BE2C (cell line): ENCODE measurements around the gene PKMYT1.
A peak's percentile ranks its signal among the peaks of the same experiment; 100 is the strongest.

Source experiments
- DNase-seq: peaks from one replicate; pipeline ENCODE4 v3.0.0-alpha.2; 2020
- H3K27me3 ChIP-seq: fragments of 250-450 bp; sonication (Bioruptor Pico); 2 replicates; pipeline ENCODE4 v1.5.1; 2020; ENCODE audit warnings: mild to moderate bottlenecking
- H3K36me3 ChIP-seq: fragments of 250-450 bp; sonication (Bioruptor Pico); 2 replicates; pipeline ENCODE4 v1.5.1; 2020; ENCODE audit warnings: mild to moderate bottlenecking
- H3K4me1 ChIP-seq: fragments of 250-450 bp; sonication (Bioruptor Pico); 2 replicates; pipeline ENCODE4 v1.5.1; 2020
- H3K4me3 ChIP-seq: 2 replicates; pipeline ENCODE4 v1.5.1; 2011; ENCODE audit warnings: low read depth, low read length
- H3K9me3 ChIP-seq: fragments of 250-450 bp; sonication (Bioruptor Pico); 2 replicates; pipeline ENCODE4 v1.5.1; 2020
- TF ChIP-seq, protein P1 (sequence below): IDR thresholded peaks from 2 replicates; pipeline ENCODE4 v1.5.1; 2012; ENCODE audit warnings: mild to moderate bottlenecking, low read depth, low read length

PKMYT1 gene

GRCh38 chr16:3004319-3004718, 24.1 kb upstream of the PKMYT1 start:
- no peak overlapping the region for H3K4me3 ChIP-seq
- TF ChIP-seq, protein P1, sequence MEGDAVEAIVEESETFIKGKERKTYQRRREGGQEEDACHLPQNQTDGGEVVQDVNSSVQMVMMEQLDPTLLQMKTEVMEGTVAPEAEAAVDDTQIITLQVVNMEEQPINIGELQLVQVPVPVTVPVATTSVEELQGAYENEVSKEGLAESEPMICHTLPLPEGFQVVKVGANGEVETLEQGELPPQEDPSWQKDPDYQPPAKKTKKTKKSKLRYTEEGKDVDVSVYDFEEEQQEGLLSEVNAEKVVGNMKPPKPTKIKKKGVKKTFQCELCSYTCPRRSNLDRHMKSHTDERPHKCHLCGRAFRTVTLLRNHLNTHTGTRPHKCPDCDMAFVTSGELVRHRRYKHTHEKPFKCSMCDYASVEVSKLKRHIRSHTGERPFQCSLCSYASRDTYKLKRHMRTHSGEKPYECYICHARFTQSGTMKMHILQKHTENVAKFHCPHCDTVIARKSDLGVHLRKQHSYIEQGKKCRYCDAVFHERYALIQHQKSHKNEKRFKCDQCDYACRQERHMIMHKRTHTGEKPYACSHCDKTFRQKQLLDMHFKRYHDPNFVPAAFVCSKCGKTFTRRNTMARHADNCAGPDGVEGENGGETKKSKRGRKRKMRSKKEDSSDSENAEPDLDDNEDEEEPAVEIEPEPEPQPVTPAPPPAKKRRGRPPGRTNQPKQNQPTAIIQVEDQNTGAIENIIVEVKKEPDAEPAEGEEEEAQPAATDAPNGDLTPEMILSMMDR: no peak
- no peaks in the 10 kb centered on the region for H3K36me3 ChIP-seq
- no peaks in the 10 kb centered on the region for H3K9me3 ChIP-seq
- DNase-seq: no peak
- H3K27me3 ChIP-seq: peaks cover 3% of the 10 kb centered on the region; the same call in 1 of the 2 replicates
- H3K4me1 ChIP-seq: no peaks in the 10 kb centered on the region

GRCh38 chr16:3003582-3004270, 23.5 kb upstream of the PKMYT1 start:
- DNase-seq: peak; percentile 99
- TF ChIP-seq, protein P1: peak; percentile 58
- H3K27me3 ChIP-seq: peaks cover 3% of the 10 kb centered on the region; the same call in 1 of the 2 replicates
- H3K4me1 ChIP-seq: no peaks in the 10 kb centered on the region
- no peaks in the 10 kb centered on the region for H3K9me3 ChIP-seq
- H3K4me3 ChIP-seq: no peak overlapping the region
- no peaks in the 10 kb centered on the region for H3K36me3 ChIP-seq

GRCh38 chr16:3001316-3001715, 21.1 kb upstream of the PKMYT1 start:
- TF ChIP-seq, protein P1: no peak
- Histone ChIP-seq H3K4me3 (no peak overlapping the region), H3K27me3 (peaks cover 3% of the 10 kb centered on the region; the same call in 1 of the 2 replicates), H3K4me1 (no peaks in the 10 kb centered on the region), H3K36me3 (no peaks in the 10 kb centered on the region), H3K9me3 (no peaks in the 10 kb centered on the region)
- no peak for DNase-seq

DNA sequence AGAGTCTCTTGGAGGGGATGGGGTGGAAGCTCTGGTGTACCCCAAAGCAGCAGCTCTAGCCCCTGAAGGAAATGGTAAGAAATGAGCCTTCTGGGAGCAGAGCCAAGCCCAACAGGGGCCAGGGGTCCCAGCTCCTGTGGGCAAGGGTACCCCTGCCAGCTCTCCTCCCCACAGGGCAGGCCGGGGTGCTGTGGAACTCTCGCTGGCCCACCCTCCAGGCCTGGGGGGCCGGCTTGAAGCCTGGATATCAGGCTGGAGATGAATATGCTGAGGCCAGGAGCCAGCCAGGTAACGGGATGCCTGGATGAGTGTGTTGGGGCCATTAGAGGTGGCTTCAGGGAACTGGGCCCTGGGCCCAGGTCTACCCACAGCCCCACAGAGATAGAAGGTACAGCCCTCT, 20.3 kb upstream of the PKMYT1 start:
- no peak for DNase-seq
- Histone ChIP-seq H3K4me1 (no peaks in the 10 kb centered on the region), H3K9me3 (no peaks in the 10 kb centered on the region), H3K4me3 (no peak overlapping the region), H3K36me3 (no peaks in the 10 kb centered on the region), H3K27me3 (peaks cover 3% of the 10 kb centered on the region; the same call in 1 of the 2 replicates)
- TF ChIP-seq, protein P1: no peak

- Histone ChIP-seq H3K4me1 (no peaks in the 10 kb centered on the region), H3K4me3 (no peak overlapping the region), H3K27me3 (peaks cover 2% of the 10 kb centered on the region; the same call in 1 of the 2 replicates), H3K36me3 (no peaks in the 10 kb centered on the region), H3K9me3 (no peaks in the 10 kb centered on the region)
- TF ChIP-seq, protein P1: no peak
- DNase-seq: no peak
Observed at GRCh38 chr16:2999929-3000328, 19.7 kb upstream of the PKMYT1 start.

DNA sequence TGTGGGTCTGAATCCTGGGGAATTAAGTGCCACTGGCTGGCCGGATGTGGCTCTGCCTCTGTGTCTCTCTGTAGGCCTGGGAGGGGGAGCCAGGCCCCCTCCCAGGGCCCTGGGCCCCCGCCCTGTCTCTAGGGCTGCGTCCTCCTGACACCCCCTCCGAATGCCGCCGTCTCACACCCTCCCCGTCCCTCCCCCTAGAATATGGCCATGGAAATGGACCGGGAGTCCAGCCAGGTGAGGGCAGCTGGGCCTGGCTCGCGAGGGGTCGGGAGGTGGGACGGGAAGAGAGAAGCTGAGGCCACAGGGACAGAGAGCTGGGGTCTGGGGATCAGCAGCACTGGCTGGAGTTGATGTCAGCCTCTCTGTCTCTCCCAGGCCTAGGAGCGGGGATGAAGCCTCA, 16.1 kb upstream of the PKMYT1 start:
- H3K36me3 ChIP-seq: no peaks in the 10 kb centered on the region
- H3K4me1 ChIP-seq: no peaks in the 10 kb centered on the region
- H3K9me3 ChIP-seq: no peaks in the 10 kb centered on the region
- no peaks in the 10 kb centered on the region for H3K27me3 ChIP-seq
- no peak overlapping the region for H3K4me3 ChIP-seq
- no peak for DNase-seq
- TF ChIP-seq, protein P1: no peak
